Liver (tissue), 3 donors: ENCODE data around the gene ZNF329.

Experiments used
- CTCF ChIP-seq: fragments of 150-350 bp; IDR thresholded peaks from 2 replicates; pipeline ENCODE4 v1.5.1; 2017; ENCODE audit warnings: improper control_type of control experiment, low read depth, low read length; ENCODE audit not compliant: missing input control
- EGR1 ChIP-seq, 2 donors: IDR thresholded peaks; 2 replicates each; pipeline ENCODE4 v1.6.1; 2016 to 2018; ENCODE audit warnings: antibody characterized with exemption in 2 of 2, low read depth in 2 of 2
- GABPA ChIP-seq, 2 donors: IDR thresholded peaks in 1 of 2; conservative IDR thresholded peaks in 1 of 2; 2 replicates each; pipeline ENCODE4 v1.6.1; 2016; ENCODE audit warnings: antibody characterized with exemption in 2 of 2, mild to moderate bottlenecking in 1 of 2, moderate library complexity in 1 of 2
- HNF4A ChIP-seq, 2 donors: conservative IDR thresholded peaks; 2 replicates each; pipeline ENCODE4 v1.6.1; 2016; ENCODE audit warnings: antibody characterized with exemption in 2 of 2, mild to moderate bottlenecking in 2 of 2
- MAX ChIP-seq: IDR thresholded peaks from 2 replicates; pipeline ENCODE4 v1.6.1; 2016; ENCODE audit warnings: antibody characterized with exemption
- RXRA ChIP-seq, 2 donors: IDR thresholded peaks; 2 replicates each; pipeline ENCODE4 v1.6.1; 2017 to 2018; ENCODE audit warnings: antibody characterized with exemption in 2 of 2, mild to moderate bottlenecking in 1 of 2
- SP1 ChIP-seq: IDR thresholded peaks from 2 replicates; pipeline ENCODE4 v1.6.1; 2018; ENCODE audit warnings: antibody characterized with exemption, mild to moderate bottlenecking
- TAF1 ChIP-seq: conservative IDR thresholded peaks from 2 replicates; pipeline ENCODE4 v1.6.1; 2016; ENCODE audit warnings: antibody characterized with exemption, mild to moderate bottlenecking
- ZBTB33 ChIP-seq: IDR thresholded peaks from 2 replicates; pipeline ENCODE4 v1.6.1; 2016; ENCODE audit warnings: antibody characterized with exemption
- TF ChIP-seq, protein P1 (sequence below): IDR thresholded peaks from 2 replicates; pipeline ENCODE4 v1.6.1; 2016; ENCODE audit warnings: antibody characterized with exemption
- TF ChIP-seq, protein P2 (sequence below): IDR thresholded peaks from 2 replicates; pipeline ENCODE4 v1.6.1; 2016; ENCODE audit warnings: antibody characterized with exemption, mild to moderate bottlenecking
- donor health status: healthy.
- donor health status: healthy.

DNA sequence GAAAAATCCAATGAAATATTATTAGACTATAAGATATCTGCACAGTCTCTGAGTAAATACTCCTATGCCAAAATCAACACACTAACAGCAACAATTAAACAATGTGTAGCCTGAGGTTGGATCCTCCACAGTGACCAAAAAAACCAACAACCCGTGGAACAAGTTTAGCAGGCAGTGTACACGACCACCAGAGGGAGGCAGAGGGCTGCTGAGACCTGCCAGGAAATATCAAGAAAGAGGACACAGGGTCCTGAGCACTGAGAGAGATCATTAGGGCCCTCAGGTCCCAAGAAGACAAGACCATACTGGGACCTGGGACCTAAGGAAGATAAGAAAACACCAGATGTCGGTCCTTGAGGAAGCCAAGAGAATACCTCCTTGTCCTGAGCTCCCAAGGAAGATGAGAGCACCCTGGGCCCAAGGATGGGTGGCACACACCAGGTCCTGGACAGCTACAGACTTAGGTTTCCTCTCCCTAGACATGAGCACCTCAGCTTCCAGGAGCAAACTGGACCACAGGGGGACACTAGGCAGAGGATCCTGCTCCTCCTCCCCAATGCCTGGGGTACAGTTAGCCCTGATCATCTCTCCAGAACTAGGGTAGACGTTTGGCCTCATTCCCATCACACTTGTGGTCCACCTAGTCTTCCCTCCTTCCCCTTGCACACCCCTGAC, 31.4 kb upstream of the ZNF329 start:
- TF ChIP-seq CTCF, result peak; percentile 43
- no peak for TF ChIP-seq MAX
- TF ChIP-seq HNF4A (conservative IDR thresholded peaks at IDR 0.05), result no peak
- TF ChIP-seq ZBTB33, result no peak
- TF ChIP-seq, protein P1, sequence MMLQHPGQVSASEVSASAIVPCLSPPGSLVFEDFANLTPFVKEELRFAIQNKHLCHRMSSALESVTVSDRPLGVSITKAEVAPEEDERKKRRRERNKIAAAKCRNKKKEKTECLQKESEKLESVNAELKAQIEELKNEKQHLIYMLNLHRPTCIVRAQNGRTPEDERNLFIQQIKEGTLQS, result no peak
- TF ChIP-seq EGR1 (IDR thresholded peaks at IDR 0.05; ENCODE audit: low read depth in 2 of 2), result no peak
- no peak for TF ChIP-seq SP1
- no peak for TF ChIP-seq GABPA (IDR thresholded peaks at IDR 0.05 in 1 of 2, conservative IDR thresholded peaks at IDR 0.05 in 1 of 2)
- no peak for TF ChIP-seq TAF1
- TF ChIP-seq, protein P2, sequence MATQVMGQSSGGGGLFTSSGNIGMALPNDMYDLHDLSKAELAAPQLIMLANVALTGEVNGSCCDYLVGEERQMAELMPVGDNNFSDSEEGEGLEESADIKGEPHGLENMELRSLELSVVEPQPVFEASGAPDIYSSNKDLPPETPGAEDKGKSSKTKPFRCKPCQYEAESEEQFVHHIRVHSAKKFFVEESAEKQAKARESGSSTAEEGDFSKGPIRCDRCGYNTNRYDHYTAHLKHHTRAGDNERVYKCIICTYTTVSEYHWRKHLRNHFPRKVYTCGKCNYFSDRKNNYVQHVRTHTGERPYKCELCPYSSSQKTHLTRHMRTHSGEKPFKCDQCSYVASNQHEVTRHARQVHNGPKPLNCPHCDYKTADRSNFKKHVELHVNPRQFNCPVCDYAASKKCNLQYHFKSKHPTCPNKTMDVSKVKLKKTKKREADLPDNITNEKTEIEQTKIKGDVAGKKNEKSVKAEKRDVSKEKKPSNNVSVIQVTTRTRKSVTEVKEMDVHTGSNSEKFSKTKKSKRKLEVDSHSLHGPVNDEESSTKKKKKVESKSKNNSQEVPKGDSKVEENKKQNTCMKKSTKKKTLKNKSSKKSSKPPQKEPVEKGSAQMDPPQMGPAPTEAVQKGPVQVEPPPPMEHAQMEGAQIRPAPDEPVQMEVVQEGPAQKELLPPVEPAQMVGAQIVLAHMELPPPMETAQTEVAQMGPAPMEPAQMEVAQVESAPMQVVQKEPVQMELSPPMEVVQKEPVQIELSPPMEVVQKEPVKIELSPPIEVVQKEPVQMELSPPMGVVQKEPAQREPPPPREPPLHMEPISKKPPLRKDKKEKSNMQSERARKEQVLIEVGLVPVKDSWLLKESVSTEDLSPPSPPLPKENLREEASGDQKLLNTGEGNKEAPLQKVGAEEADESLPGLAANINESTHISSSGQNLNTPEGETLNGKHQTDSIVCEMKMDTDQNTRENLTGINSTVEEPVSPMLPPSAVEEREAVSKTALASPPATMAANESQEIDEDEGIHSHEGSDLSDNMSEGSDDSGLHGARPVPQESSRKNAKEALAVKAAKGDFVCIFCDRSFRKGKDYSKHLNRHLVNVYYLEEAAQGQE, result no peak
- TF ChIP-seq RXRA (IDR thresholded peaks at IDR 0.05), result no peak
